K562 (cell line): Measurements from ENCODE around the gene SCAMP2. TPM values are rescaled to one million over a fixed set of nuclear protein-coding genes. Genes with fewer than 3 reads are reported as not detected.
A peak's percentile ranks its signal among the peaks of the same experiment; 100 is the strongest.

Source experiments
- FOXJ3 ChIP-seq: sonication (generic); formaldehyde crosslinking; IDR thresholded peaks from 2 replicates; pipeline ENCODE4 v1.4.0; 2020; ENCODE audit warnings: mild to moderate bottlenecking, missing genetic modification reagents
- KDM4B ChIP-seq, 2 experiments: fragments of 450-650 bp in 1 of 2; sonication (generic) in 1 of 2; IDR thresholded peaks; 2 replicates each; pipeline ENCODE4 v1.6.1; 2016 to 2017; ENCODE audit warnings: borderline replicate concordance in 2 of 2, antibody characterized with exemption in 1 of 2, low read depth in 1 of 2, mild to moderate bottlenecking in 1 of 2
- PHB ChIP-seq: fragments of 250-450 bp; sonication (Bioruptor Pico); IDR thresholded peaks from 2 replicates; pipeline ENCODE4 v1.5.0; 2021
- PREB ChIP-seq: sonication (generic); formaldehyde crosslinking; IDR thresholded peaks from 2 replicates; pipeline ENCODE4 v1.8.1; 2023; ENCODE audit warnings: mild to moderate bottlenecking, missing genetic modification reagents
- RAD51 ChIP-seq: fragments of 450-650 bp; IDR thresholded peaks from 2 replicates; pipeline ENCODE4 v1.7.1; 2016; ENCODE audit warnings: low read depth, mild to moderate bottlenecking, borderline replicate concordance
- RBM25 ChIP-seq: fragments of 200-400 bp; formaldehyde crosslinking; IDR thresholded peaks from 2 replicates; pipeline ENCODE4 v1.6.1; 2018; ENCODE audit warnings: low read length, low read depth, moderate library complexity; ENCODE audit not compliant: severe bottlenecking
- TCF15 ChIP-seq: fragments of 250-450 bp; sonication (Bioruptor Pico); IDR thresholded peaks from 2 replicates; pipeline ENCODE4 v1.8.0; 2022; ENCODE audit warnings: moderate library complexity, mild to moderate bottlenecking, inconsistent platforms
- YBX1 ChIP-seq: fragments of 450-650 bp; IDR thresholded peaks from 2 replicates; pipeline ENCODE4 v1.7.1; 2016; ENCODE audit warnings: mild to moderate bottlenecking
- YY1 ChIP-seq, 3 experiments: IDR thresholded peaks; 2 replicates each; pipeline ENCODE4 v1.6.1; 2011; ENCODE audit warnings: low read length in 2 of 3, mild to moderate bottlenecking in 2 of 3, moderate library complexity in 2 of 3, borderline replicate concordance in 1 of 3, control low read depth in 1 of 3, low read depth in 1 of 3; ENCODE audit not compliant: insufficient read depth in 3 of 3, insufficient replicate concordance in 2 of 3, control insufficient read depth in 1 of 3, insufficient read length in 1 of 3; ENCODE audit errors: extremely low read depth in 1 of 3
- ZNF277 ChIP-seq: fragments of 250-450 bp; sonication (Bioruptor Pico); IDR thresholded peaks from 2 replicates; pipeline ENCODE4 v1.8.0; 2022; ENCODE audit warnings: inconsistent platforms, mild to moderate bottlenecking, moderate library complexity, borderline replicate concordance
- ZNF583 ChIP-seq: fragments of 250-450 bp; sonication (Bioruptor Pico); IDR thresholded peaks from 2 replicates; pipeline ENCODE4 v1.4.0; 2020
- ZNF695 ChIP-seq: fragments of 450-650 bp; formaldehyde crosslinking; IDR thresholded peaks from 2 replicates; pipeline ENCODE4 v1.4.0; 2020; ENCODE audit warnings: mild to moderate bottlenecking, moderate library complexity
- polyA plus RNA-seq, 8 experiments: library from polyadenylated mRNA; depleted of rRNA in 4 of 8; stranded (reverse) in 5 of 8; unstranded in 3 of 8; fragments of >200 nt; fragmentation: Nextera tagmentation in 2 of 8; fragmentation: Illumina TruSeq in 1 of 8; extraction: Ambion mirVana in 2 of 8; extraction: Trizol in 1 of 8; gene quantifications; 2 replicates each; pipeline versions ENCODE4 v1.2.1 to v1.2.3, GENCODE V29; 2011 to 2014; ENCODE audit warnings: inconsistent platforms in 1 of 8, missing spikeins in 1 of 8
- total RNA-seq, 7 experiments: library from RNA; depleted of rRNA in 6 of 7; stranded (reverse); fragments of >200 nt in 6 of 7; fragmentation: Illumina TruSeq in 2 of 7; extraction: Trizol in 2 of 7; gene quantifications; 2 replicates each; pipeline versions ENCODE4 v1.2.1 to v1.2.3, GENCODE V29; 2011 to 2021; ENCODE audit warnings: low replicate concordance in 1 of 7

The SCAMP2 gene
- total and polyA plus RNA-seq, 9 of the 15 experiments (the other 6 are each of a cell fraction or from before 2014, with no cell fraction given) = 5.9 to 61.1 (median 20.1) TPM

GRCh38 chr15:74816624-74817369 lies 56.4 kb downstream of the SCAMP2 start (continued):
- TF ChIP-seq TCF15 (CRISPR knock-in tag) = no peak
- TF ChIP-seq ZNF583 = no peak
- TF ChIP-seq FOXJ3 (CRISPR knock-in tag) = no peak
- TF ChIP-seq RAD51 = no peak
- no peak for TF ChIP-seq YBX1
- TF ChIP-seq ZNF277 (CRISPR knock-in tag) = no peak
- no peak for TF ChIP-seq RBM25
- peak in 2 of 3 experiments; percentile 20 to 63 for TF ChIP-seq YY1 (IDR thresholded peaks at IDR 0.05; ENCODE audit: borderline replicate concordance in 1 of 3, control insufficient read depth in 1 of 3, extremely low read depth in 1 of 3, insufficient read depth in 3 of 3, insufficient read length in 1 of 3, insufficient replicate concordance in 2 of 3, low read depth in 1 of 3, low read length in 2 of 3)
- no peak for TF ChIP-seq KDM4B (IDR thresholded peaks at IDR 0.05; ENCODE audit: borderline replicate concordance in 2 of 2, low read depth in 1 of 2)
- TF ChIP-seq PHB (CRISPR knock-in tag) = no peak
- no peak for TF ChIP-seq ZNF695 (CRISPR knock-in tag)
- no peak for TF ChIP-seq PREB (CRISPR knock-in tag)
